ENCODE data around the gene FAM184B.

FAM184B gene

GRCh38 chr4:17812125-17812524 lies 30.7 kb upstream of the FAM184B start:
- DNase-seq (ENCODE audit: low read depth, low spot score), result no peak
- in situ Hi-C loops (cut with HindIII; ENCODE audit: low sequenced_read_pairs), result no loop called here
- no peak for TF ChIP-seq CTCF (IDR thresholded peaks at IDR 0.05; ENCODE audit: low read depth, low read length)
- H3K4me3 ChIP-seq (ENCODE audit: low read depth, low read length), result peak overlapping the region; percentile 98

GRCh38 chr4:17811078-17811603 lies 29.7 kb upstream of the FAM184B start:
- TF ChIP-seq CTCF (IDR thresholded peaks at IDR 0.05; ENCODE audit: low read depth, low read length), result no peak
- in situ Hi-C loops (cut with HindIII; ENCODE audit: low sequenced_read_pairs), result no loop called here
- peak overlapping the region; percentile 98 for H3K4me3 ChIP-seq (ENCODE audit: low read depth, low read length)
- no peak for DNase-seq (ENCODE audit: low read depth, low spot score)

- H3K4me3 ChIP-seq (ENCODE audit: low read depth, low read length), result peak within 1 kb of the TSS; percentile 98
- DNase-seq (ENCODE audit: low read depth, low spot score), result peak; percentile 100
- no peak for TF ChIP-seq CTCF (IDR thresholded peaks at IDR 0.05; ENCODE audit: low read depth, low read length)
- in situ Hi-C loops (cut with HindIII; ENCODE audit: low sequenced_read_pairs), result no loop called here
These were observed 29.0 kb upstream of the FAM184B start, which contains the start of the genes DCAF16 and NCAPG for GRCh38 chr4:17810260-17811077. TSS of gene DCAF16 (minus strand) at chr4:17810757. CDS start at chr4:17804141, 6,616 bp downstream. TSS of gene NCAPG (plus strand) at chr4:17810979. CDS start at chr4:17811078, 99 bp downstream.

- DNase-seq (ENCODE audit: low read depth, low spot score), result no peak
- in situ Hi-C loops (cut with HindIII; ENCODE audit: low sequenced_read_pairs), result no loop called here
- no peak for TF ChIP-seq CTCF (IDR thresholded peaks at IDR 0.05; ENCODE audit: low read depth, low read length)
- peak overlapping the region; percentile 98 for H3K4me3 ChIP-seq (ENCODE audit: low read depth, low read length)
These were observed 28.2 kb upstream of the FAM184B start for GRCh38 chr4:17809667-17810066.

- no peak for TF ChIP-seq CTCF (IDR thresholded peaks at IDR 0.05; ENCODE audit: low read depth, low read length)
- DNase-seq (ENCODE audit: low read depth, low spot score), result no peak
- peak overlapping the region; percentile 17 for H3K4me3 ChIP-seq (ENCODE audit: low read depth, low read length)
- in situ Hi-C loops (cut with HindIII; ENCODE audit: low sequenced_read_pairs), result no loop called here
These were observed 26.0 kb upstream of the FAM184B start for GRCh38 chr4:17807446-17807845.

GRCh38 chr4:17805580-17806155 lies 24.2 kb upstream of the FAM184B start:
- no peak for TF ChIP-seq CTCF (IDR thresholded peaks at IDR 0.05; ENCODE audit: low read depth, low read length)
- DNase-seq (ENCODE audit: low read depth, low spot score), result no peak
- in situ Hi-C loops (cut with HindIII; ENCODE audit: low sequenced_read_pairs), result no loop called here
- no peak overlapping the region for H3K4me3 ChIP-seq (ENCODE audit: low read depth, low read length)
